Measurements from ENCODE around the gene LIAS. TPM values are rescaled to one million over a fixed set of nuclear protein-coding genes. Genes with fewer than 3 reads are reported as not detected.

LIAS gene
- total RNA-seq, 1 experiment from 2014 or later = 6.8 TPM

- POLR2A ChIA-PET = no interaction called here
- Histone ChIP-seq H3K4me1 (ENCODE audit: control insufficient read depth, insufficient read depth, low read length) (peaks cover 3% of the 10 kb centered on the region), H3K27ac (ENCODE audit: low read length) (no peak overlapping the region), H3K36me3 (ENCODE audit: control insufficient read depth, insufficient read depth, low read length) (peaks cover 42% of the 10 kb centered on the region), H3K27me3 (ENCODE audit: control insufficient read depth, insufficient read depth, low read length) (no peaks in the 10 kb centered on the region), H3K9me3 (ENCODE audit: control insufficient read depth, insufficient read depth, low read depth, low read length) (no peaks in the 10 kb centered on the region), H3K4me3 (ENCODE audit: low read depth in 2 of 2, low read length in 2 of 2) (no peak overlapping the region)
- intact Hi-C loops (cut with micrococcal nuclease; ENCODE audit: unreplicated experiment) = no loop called here
- CTCF ChIA-PET = no interaction called here
- TF ChIP-seq REST (IDR thresholded peaks at IDR 0.05; ENCODE audit: insufficient read depth in 1 of 2, low read depth in 2 of 2, low read length in 1 of 2) (no peak), TCF7L2 (IDR thresholded peaks at IDR 0.05; ENCODE audit: low read depth, low read length) (no peak), CTCF (IDR thresholded peaks at IDR 0.05) (no peak), POLR2AphosphoS5 (IDR thresholded peaks at IDR 0.05; ENCODE audit: low read depth, low read length) (no peak; the same call in 1 of the 2 replicates), SIN3A (IDR thresholded peaks at IDR 0.05; ENCODE audit: borderline replicate concordance, insufficient read depth, low read depth, low read length) (no peak)
- BruUV-seq (replicated peaks) = no TSS peak
- DNase-seq (ENCODE audit: low read depth, low spot score) = no peak
- no peak for ATAC-seq
- in situ Hi-C loops (cut with HindIII; ENCODE audit: low pct_unique_long_range_greater_than_20kb, low sequenced_read_pairs) = no loop called here
Observed at GRCh38 chr4:39451423-39452023, 7.3 kb upstream of the LIAS start.

- peaks cover 48% of the 10 kb centered on the region for H3K36me3 ChIP-seq (ENCODE audit: control insufficient read depth, insufficient read depth, low read length)
- ATAC-seq = no peak
Observed at GRCh38 chr4:39452153-39452859, 6.5 kb upstream of the LIAS start.

More at GRCh38 chr4:39452153-39452859, 6.5 kb upstream of the LIAS start:
- no peak; the same call in 1 of the 2 replicates for TF ChIP-seq POLR2AphosphoS5 (IDR thresholded peaks at IDR 0.05; ENCODE audit: low read depth, low read length)
- TF ChIP-seq CTCF (IDR thresholded peaks at IDR 0.05) = no peak
- TF ChIP-seq TCF7L2 (IDR thresholded peaks at IDR 0.05; ENCODE audit: low read depth, low read length) = no peak
- TF ChIP-seq SIN3A (IDR thresholded peaks at IDR 0.05; ENCODE audit: borderline replicate concordance, insufficient read depth, low read depth, low read length) = no peak
- no peak for TF ChIP-seq REST (IDR thresholded peaks at IDR 0.05; ENCODE audit: insufficient read depth in 1 of 2, low read depth in 2 of 2, low read length in 1 of 2)
- peaks cover 9% of the 10 kb centered on the region for H3K4me1 ChIP-seq (ENCODE audit: control insufficient read depth, insufficient read depth, low read length)
- H3K4me3 ChIP-seq (ENCODE audit: low read depth in 2 of 2, low read length in 2 of 2) = no peak overlapping the region
- H3K9me3 ChIP-seq (ENCODE audit: control insufficient read depth, insufficient read depth, low read depth, low read length) = no peaks in the 10 kb centered on the region
- no peaks in the 10 kb centered on the region for H3K27me3 ChIP-seq (ENCODE audit: control insufficient read depth, insufficient read depth, low read length)
- no peak overlapping the region for H3K27ac ChIP-seq (ENCODE audit: low read length)
- DNase-seq (ENCODE audit: low read depth, low spot score) = no peak
- intact Hi-C loops (cut with micrococcal nuclease; ENCODE audit: unreplicated experiment) (no loop called here), in situ Hi-C loops (cut with HindIII; ENCODE audit: low pct_unique_long_range_greater_than_20kb, low sequenced_read_pairs) (no loop called here)
- ChIA-PET CTCF (interaction anchor here (0.6 kb wide), 1 partner anchor 33 kb away, joined by 16 read pairs; no protein-coding TSS in a partner anchor), POLR2A (interaction anchor here (0.5 kb wide), 1 partner anchor 14 kb away, joined by 5 read pairs; no protein-coding TSS in a partner anchor)
- no TSS peak for BruUV-seq (replicated peaks)

Data from Panc1 (cell line).